Measurements from ENCODE around the gene KATNAL2.

- TF ChIP-seq GATA2 (IDR thresholded peaks at IDR 0.05; ENCODE audit: low read depth, low read length) (no peak), GATA3 (IDR thresholded peaks at IDR 0.05; ENCODE audit: low read depth, low read length) (no peak)
Measured at GRCh38 chr18:46868169-46868921, 49.1 kb upstream of the KATNAL2 start.
